ENCODE results near the gene CORIN.

DNA sequence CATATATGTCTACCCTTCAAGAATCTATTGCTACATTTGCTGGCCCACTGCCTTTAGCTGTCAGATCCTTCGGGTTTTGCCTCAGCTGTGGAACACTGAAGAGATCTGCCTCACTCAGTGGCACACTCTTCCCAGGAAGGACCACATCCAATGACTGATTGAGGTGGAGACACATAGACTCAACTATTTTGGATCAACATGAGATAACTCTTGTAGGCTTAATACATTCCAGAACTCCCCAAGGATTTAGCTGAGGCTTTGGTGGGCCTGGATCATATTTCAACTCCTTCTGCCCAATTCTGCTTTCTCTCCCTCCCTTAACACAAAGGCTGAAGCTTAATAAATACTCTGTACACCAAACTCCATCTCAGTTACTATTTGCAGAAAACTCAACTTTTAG, 100.5 kb downstream of the CORIN start:
- no peak for TF ChIP-seq POLR2A (IDR thresholded peaks at IDR 0.05)
- TF ChIP-seq, protein P1, sequence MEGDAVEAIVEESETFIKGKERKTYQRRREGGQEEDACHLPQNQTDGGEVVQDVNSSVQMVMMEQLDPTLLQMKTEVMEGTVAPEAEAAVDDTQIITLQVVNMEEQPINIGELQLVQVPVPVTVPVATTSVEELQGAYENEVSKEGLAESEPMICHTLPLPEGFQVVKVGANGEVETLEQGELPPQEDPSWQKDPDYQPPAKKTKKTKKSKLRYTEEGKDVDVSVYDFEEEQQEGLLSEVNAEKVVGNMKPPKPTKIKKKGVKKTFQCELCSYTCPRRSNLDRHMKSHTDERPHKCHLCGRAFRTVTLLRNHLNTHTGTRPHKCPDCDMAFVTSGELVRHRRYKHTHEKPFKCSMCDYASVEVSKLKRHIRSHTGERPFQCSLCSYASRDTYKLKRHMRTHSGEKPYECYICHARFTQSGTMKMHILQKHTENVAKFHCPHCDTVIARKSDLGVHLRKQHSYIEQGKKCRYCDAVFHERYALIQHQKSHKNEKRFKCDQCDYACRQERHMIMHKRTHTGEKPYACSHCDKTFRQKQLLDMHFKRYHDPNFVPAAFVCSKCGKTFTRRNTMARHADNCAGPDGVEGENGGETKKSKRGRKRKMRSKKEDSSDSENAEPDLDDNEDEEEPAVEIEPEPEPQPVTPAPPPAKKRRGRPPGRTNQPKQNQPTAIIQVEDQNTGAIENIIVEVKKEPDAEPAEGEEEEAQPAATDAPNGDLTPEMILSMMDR (IDR thresholded peaks at IDR 0.05): no peak
